Activated CD4-positive, alpha-beta T cell treated with anti-CD3 and anti-CD28 coated beads, Interleukin-2, amount 10 ng/mL, durations not matched to agents 7 days and 5 days (primary cell): ENCODE results near the gene SH3PXD2B. TPM values are rescaled to one million over a fixed set of nuclear protein-coding genes. Genes with fewer than 3 reads are reported as not detected.

ENCODE experiments used
- CTCF ChIA-PET: fragments of 350-600 bp; sonication (Branson Sonifier 250); formaldehyde crosslinking; loops from one replicate; lab custom pipeline; 2021; ENCODE audit warnings: antibody characterized with exemption; lab: Charles Lee
- POLR2A ChIA-PET: fragments of 350-600 bp; sonication (Branson Sonifier 250); formaldehyde crosslinking; loops from one replicate; lab custom pipeline; 2021; ENCODE audit warnings: antibody characterized with exemption; lab: Charles Lee
- DNase-seq: peaks from one replicate; pipeline ENCODE4 v3.0.0-alpha.2; 2020
- H3K27ac Mint-ChIP-seq: one replicate; pipeline ENCODE4 v1.8.0; 2021; ENCODE audit warnings: mild to moderate bottlenecking, moderate library complexity, mixed read lengths
- H3K27me3 Mint-ChIP-seq: one replicate; pipeline ENCODE4 v1.8.0; 2021; ENCODE audit warnings: mixed read lengths
- H3K36me3 Mint-ChIP-seq: one replicate; pipeline ENCODE4 v1.8.0; 2021; ENCODE audit warnings: low read depth, mixed read lengths
- H3K4me1 Mint-ChIP-seq: one replicate; pipeline ENCODE4 v1.8.0; 2021; ENCODE audit warnings: mixed read lengths
- H3K4me3 Mint-ChIP-seq: one replicate; pipeline ENCODE4 v1.8.0; 2021; ENCODE audit warnings: mild to moderate bottlenecking, moderate library complexity, mixed read lengths
- H3K9me3 Mint-ChIP-seq: one replicate; pipeline ENCODE4 v1.8.0; 2021; ENCODE audit warnings: mixed read lengths
- total RNA-seq, 2 experiments: library from RNA; stranded (reverse); gene quantifications; one replicate each; pipeline ENCODE4 v1.2.3, GENCODE V29; 2021

The SH3PXD2B gene
- total RNA-seq, 2 experiments from 2014 or later, result 0.33 to 0.35 TPM

DNA sequence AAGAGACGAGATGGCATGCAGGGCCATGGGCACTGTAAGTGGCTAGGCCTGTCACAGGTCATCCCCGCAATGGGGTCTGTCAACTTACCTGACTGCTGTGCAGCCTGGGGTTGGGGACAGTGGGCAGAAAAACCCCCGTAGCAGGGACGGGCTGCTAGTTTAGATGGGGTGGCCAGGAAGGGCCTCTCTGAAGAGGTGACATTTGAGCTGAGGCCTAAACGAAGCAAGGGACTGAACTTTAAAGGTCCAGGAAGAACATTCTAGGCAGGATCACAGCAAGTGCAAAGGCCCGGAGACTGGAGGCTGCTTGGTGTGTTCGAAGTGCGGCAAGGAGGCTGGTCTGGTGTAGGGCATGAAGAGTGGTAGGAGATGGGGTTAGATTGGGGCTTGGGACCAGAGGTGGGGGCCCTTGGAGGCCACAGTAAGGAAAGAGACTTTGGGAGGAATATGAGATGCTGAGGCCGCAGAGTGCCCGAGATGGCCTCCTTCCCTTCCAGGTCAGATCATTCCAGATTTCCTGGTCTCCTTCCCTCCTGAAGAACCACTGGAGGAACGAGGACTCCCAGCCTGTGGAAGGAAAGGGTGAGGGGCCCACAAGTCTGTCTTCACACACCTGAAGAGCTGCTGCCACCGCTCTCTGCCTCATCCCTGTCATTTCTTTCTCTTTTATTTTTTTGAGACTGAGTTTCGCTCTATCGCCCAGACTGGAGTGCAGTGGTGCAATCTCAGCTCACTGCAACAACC is 37.9 kb upstream of the SH3PXD2B start:
- H3K27me3 Mint-ChIP-seq, result peaks cover 4% of the 10 kb centered on the region
- CTCF ChIA-PET, result no interaction called here
- POLR2A ChIA-PET, result no interaction called here
- no peak for DNase-seq
- H3K9me3 Mint-ChIP-seq, result no peaks in the 10 kb centered on the region
- H3K4me3 Mint-ChIP-seq, result no peak overlapping the region
- H3K36me3 Mint-ChIP-seq, result no peaks in the 10 kb centered on the region
- no peak overlapping the region for H3K27ac Mint-ChIP-seq
- no peaks in the 10 kb centered on the region for H3K4me1 Mint-ChIP-seq

DNA sequence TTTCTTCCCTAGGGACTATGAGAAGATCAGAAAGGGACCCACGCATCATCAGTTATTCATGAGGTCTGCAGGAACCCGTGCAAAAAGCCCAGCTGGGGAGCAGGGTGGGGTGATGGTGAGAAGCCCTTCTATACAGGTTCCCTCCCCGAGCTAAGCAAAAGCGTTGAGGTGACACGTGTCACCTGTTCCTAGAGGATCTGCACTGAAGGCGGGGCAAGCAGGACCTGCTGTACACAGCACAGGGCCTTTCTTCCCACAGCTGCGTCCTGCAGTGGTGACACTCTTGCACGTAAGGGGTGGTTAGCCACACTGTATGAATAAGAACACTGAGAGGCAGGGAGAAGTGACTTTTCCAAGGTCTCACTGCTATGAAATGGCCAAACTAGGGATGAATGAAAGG is 37.2 kb upstream of the SH3PXD2B start:
- Mint-ChIP-seq H3K27me3 (peaks cover 4% of the 10 kb centered on the region), H3K4me1 (no peaks in the 10 kb centered on the region)
- CTCF ChIA-PET, result no interaction called here

GRCh38 chr5:172490514-172491461 is 36.5 kb upstream of the SH3PXD2B start:
- Mint-ChIP-seq H3K27ac (no peak overlapping the region), H3K4me3 (no peak overlapping the region), H3K4me1 (no peaks in the 10 kb centered on the region), H3K9me3 (no peaks in the 10 kb centered on the region), H3K27me3 (no peaks in the 10 kb centered on the region), H3K36me3 (no peaks in the 10 kb centered on the region)
- no peak for DNase-seq
- CTCF ChIA-PET, result no interaction called here
- POLR2A ChIA-PET, result no interaction called here

More for the DNA sequence above, 37.2 kb upstream of the SH3PXD2B start:
- Mint-ChIP-seq H3K36me3 (no peaks in the 10 kb centered on the region), H3K4me3 (no peak overlapping the region), H3K9me3 (no peaks in the 10 kb centered on the region), H3K27ac (no peak overlapping the region)
- POLR2A ChIA-PET, result no interaction called here
- no peak for DNase-seq

GRCh38 chr5:172488221-172488620 is 33.9 kb upstream of the SH3PXD2B start:
- no peaks in the 10 kb centered on the region for H3K36me3 Mint-ChIP-seq
- no peak overlapping the region for H3K27ac Mint-ChIP-seq
- no peak overlapping the region for H3K4me3 Mint-ChIP-seq
- no peaks in the 10 kb centered on the region for H3K4me1 Mint-ChIP-seq
- DNase-seq, result no peak
- no peaks in the 10 kb centered on the region for H3K27me3 Mint-ChIP-seq
- POLR2A ChIA-PET, result no interaction called here
- CTCF ChIA-PET, result no interaction called here
- H3K9me3 Mint-ChIP-seq, result peaks cover 6% of the 10 kb centered on the region

DNA sequence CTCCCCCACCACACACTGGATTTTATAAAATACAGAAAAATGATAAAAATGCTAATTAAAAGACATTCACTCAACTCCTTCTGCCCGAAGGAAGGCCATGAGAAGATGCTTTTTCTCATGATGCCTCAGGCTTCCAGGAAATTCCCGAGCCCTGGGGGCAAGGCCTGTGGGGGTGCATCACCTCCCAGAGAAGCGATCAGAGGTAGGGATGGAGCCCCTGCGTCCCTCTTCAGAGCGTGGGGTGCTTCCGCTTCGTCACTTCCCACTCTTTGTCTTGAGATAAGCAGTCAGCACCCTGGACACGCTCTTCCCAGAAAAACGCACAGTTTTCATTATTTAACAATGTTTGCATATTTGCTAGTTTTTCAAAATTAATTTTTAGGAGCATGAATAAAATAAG is 33.3 kb upstream of the SH3PXD2B start:
- Mint-ChIP-seq H3K4me3 (no peak overlapping the region), H3K36me3 (no peaks in the 10 kb centered on the region), H3K27ac (no peak overlapping the region), H3K4me1 (no peaks in the 10 kb centered on the region), H3K9me3 (peaks cover 6% of the 10 kb centered on the region), H3K27me3 (no peaks in the 10 kb centered on the region)
- ChIA-PET CTCF (no interaction called here), POLR2A (no interaction called here)
- no peak for DNase-seq

GRCh38 chr5:172486912-172487311 is 32.6 kb upstream of the SH3PXD2B start:
- peaks cover 6% of the 10 kb centered on the region for H3K9me3 Mint-ChIP-seq
- H3K27me3 Mint-ChIP-seq, result no peaks in the 10 kb centered on the region
- ChIA-PET POLR2A (no interaction called here), CTCF (no interaction called here)
- no peaks in the 10 kb centered on the region for H3K36me3 Mint-ChIP-seq
- H3K4me1 Mint-ChIP-seq, result no peaks in the 10 kb centered on the region
- H3K27ac Mint-ChIP-seq, result no peak overlapping the region
- H3K4me3 Mint-ChIP-seq, result no peak overlapping the region
- DNase-seq, result no peak

- Mint-ChIP-seq H3K27ac (no peak overlapping the region), H3K4me1 (no peaks in the 10 kb centered on the region), H3K4me3 (no peak overlapping the region), H3K36me3 (no peaks in the 10 kb centered on the region), H3K27me3 (no peaks in the 10 kb centered on the region), H3K9me3 (peaks cover 6% of the 10 kb centered on the region)
- ChIA-PET CTCF (no interaction called here), POLR2A (no interaction called here)
- DNase-seq, result no peak
Observed at GRCh38 chr5:172486451-172486850, 32.1 kb upstream of the SH3PXD2B start.

GRCh38 chr5:172485511-172486202 is 31.3 kb upstream of the SH3PXD2B start:
- no peak overlapping the region for H3K4me3 Mint-ChIP-seq
- no peaks in the 10 kb centered on the region for H3K36me3 Mint-ChIP-seq
- ChIA-PET POLR2A (no interaction called here), CTCF (no interaction called here)
- H3K9me3 Mint-ChIP-seq, result peaks cover 6% of the 10 kb centered on the region
- no peaks in the 10 kb centered on the region for H3K4me1 Mint-ChIP-seq
- H3K27ac Mint-ChIP-seq, result no peak overlapping the region
- no peaks in the 10 kb centered on the region for H3K27me3 Mint-ChIP-seq
- DNase-seq, result no peak

- Mint-ChIP-seq H3K4me3 (no peak overlapping the region), H3K4me1 (no peaks in the 10 kb centered on the region), H3K27me3 (no peaks in the 10 kb centered on the region), H3K27ac (no peak overlapping the region), H3K36me3 (no peaks in the 10 kb centered on the region), H3K9me3 (peaks cover 6% of the 10 kb centered on the region)
- POLR2A ChIA-PET, result no interaction called here
- CTCF ChIA-PET, result no interaction called here
- no peak for DNase-seq
Observed at GRCh38 chr5:172484664-172485063, 30.3 kb upstream of the SH3PXD2B start.

DNA sequence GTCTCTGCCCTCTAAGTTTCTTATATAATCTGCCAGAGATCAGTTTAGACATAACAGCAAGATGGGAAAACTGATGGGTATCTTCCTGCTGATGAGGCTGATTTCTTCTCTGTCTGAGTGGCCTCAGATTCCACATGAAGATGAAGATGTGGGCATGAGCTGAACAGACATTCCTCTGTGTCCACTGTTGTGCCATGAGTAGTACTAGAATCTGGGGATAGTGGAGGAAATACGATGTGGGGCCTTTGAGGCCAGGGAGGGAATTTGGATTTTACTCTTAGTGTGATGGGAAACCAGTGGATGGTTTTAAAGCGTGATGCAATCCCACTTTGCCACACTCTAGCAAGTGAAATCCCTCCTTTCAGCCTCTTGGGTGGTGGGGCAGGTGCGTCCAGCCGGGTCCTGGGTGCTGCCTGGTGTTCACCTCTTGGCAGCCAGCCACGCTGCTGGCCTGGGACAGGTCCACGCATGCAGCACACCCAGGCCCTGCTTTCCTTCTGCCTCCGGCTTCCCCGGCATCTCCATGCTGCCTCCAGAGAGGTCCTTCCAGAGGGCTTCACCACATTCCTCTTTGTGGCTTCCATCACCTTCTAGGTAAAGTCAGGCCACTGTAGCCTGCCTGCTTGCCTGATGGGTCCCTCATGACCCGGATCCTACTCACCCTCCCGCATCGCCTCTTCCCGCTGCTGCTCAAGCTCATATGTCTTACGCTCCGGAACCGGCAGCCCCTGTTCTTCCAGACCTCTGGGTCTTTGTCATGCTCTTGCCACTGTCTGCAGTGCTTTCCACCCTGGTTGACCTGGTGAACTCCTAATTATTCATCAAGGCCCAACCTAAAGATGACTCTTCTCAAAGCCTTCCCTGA is 28.1 kb upstream of the SH3PXD2B start:
- H3K27me3 Mint-ChIP-seq, result no peaks in the 10 kb centered on the region
- peaks cover 6% of the 10 kb centered on the region for H3K9me3 Mint-ChIP-seq
- H3K36me3 Mint-ChIP-seq, result no peaks in the 10 kb centered on the region
- H3K4me1 Mint-ChIP-seq, result no peaks in the 10 kb centered on the region
- ChIA-PET POLR2A (no interaction called here), CTCF (no interaction called here)
- H3K27ac Mint-ChIP-seq, result no peak overlapping the region
- DNase-seq, result no peak
- no peak overlapping the region for H3K4me3 Mint-ChIP-seq

GRCh38 chr5:172481011-172481800 is 26.9 kb upstream of the SH3PXD2B start:
- peaks cover 6% of the 10 kb centered on the region for H3K9me3 Mint-ChIP-seq
- no peak overlapping the region for H3K27ac Mint-ChIP-seq
- CTCF ChIA-PET, result no interaction called here
- POLR2A ChIA-PET, result no interaction called here
- no peaks in the 10 kb centered on the region for H3K27me3 Mint-ChIP-seq
- H3K4me1 Mint-ChIP-seq, result no peaks in the 10 kb centered on the region
- H3K4me3 Mint-ChIP-seq, result no peak overlapping the region
- H3K36me3 Mint-ChIP-seq, result no peaks in the 10 kb centered on the region
- no peak for DNase-seq

DNA sequence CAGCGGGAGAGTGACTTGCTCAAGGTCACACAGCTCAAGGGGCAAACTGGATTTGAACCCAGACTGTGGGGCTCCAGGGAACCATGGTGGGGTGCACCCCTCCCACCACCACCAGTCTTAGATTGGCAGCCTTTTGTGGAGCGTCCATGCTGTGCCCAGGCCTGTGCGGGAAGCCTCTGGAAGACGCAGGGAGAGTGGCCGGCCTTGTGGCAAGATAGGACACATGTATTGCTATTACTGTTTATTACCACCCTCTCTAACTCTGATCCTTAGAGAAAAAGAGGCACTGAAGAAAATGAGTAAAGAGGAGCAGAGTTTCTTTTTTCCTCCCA is 25.4 kb upstream of the SH3PXD2B start:
- no peaks in the 10 kb centered on the region for H3K36me3 Mint-ChIP-seq
- peaks cover under 1% of the 10 kb centered on the region for H3K9me3 Mint-ChIP-seq
- H3K27ac Mint-ChIP-seq, result no peak overlapping the region
- H3K4me1 Mint-ChIP-seq, result no peaks in the 10 kb centered on the region
- no peak overlapping the region for H3K4me3 Mint-ChIP-seq
- no peak for DNase-seq
- H3K27me3 Mint-ChIP-seq, result no peaks in the 10 kb centered on the region
- ChIA-PET POLR2A (no interaction called here), CTCF (interaction anchor here (0.8 to 1.5 kb wide), 5 partner anchors 24 to 235 kb away, joined by 3 to 8 read pairs (median 4); no protein-coding TSS in a partner anchor)
